Measurements from ENCODE around the gene CHRND.

GRCh38 chr2:232573042-232573441, 47.1 kb downstream of the CHRND start:
- no peak for TF ChIP-seq CTCF (optimal IDR thresholded peaks at IDR 0.05 in 1 of 3, IDR thresholded peaks at IDR 0.05 in 1 of 3, conservative IDR thresholded peaks at IDR 0.05 in 1 of 3; ENCODE audit: extremely low read depth in 1 of 3, insufficient read depth in 2 of 3, low read length in 3 of 3)
- no peak for TF ChIP-seq EZH2 (IDR thresholded peaks at IDR 0.05; ENCODE audit: low read length)

Measured in keratinocyte (primary cell).